GM19463 (cell line): ENCODE data around the gene SLC38A5.
A peak's percentile ranks its signal among the peaks of the same experiment; 100 is the strongest.
"Not testable (repeated sequence)": the region's sequence is repeated elsewhere in the genome, so short reads cannot be mapped to it uniquely, and the experiment has no call there.

Source experiments
- ATAC-seq: cut with Tn5 transposase; IDR thresholded peaks from one replicate; pipeline ENCODE4 v1.9.1; 2021; ENCODE audit warnings: mild to moderate bottlenecking, moderate library complexity; ENCODE audit not compliant: unreplicated experiment

SLC38A5 gene

GRCh38 chrX:48470833-48471118 is 716 bp upstream of the SLC38A5 start:
- ATAC-seq: no peak

GRCh38 chrX:48468693-48469691 is 1.1 kb downstream of the SLC38A5 start:
- ATAC-seq: peak; percentile 43

- ATAC-seq: peak; percentile 63
Measured at GRCh38 chrX:48468247-48468671, 1.8 kb downstream of the SLC38A5 start.

- no peak for ATAC-seq
Measured at GRCh38 chrX:48467281-48467761, 2.7 kb downstream of the SLC38A5 start.

- no peak for ATAC-seq
Measured at GRCh38 chrX:48466696-48467095, 3.4 kb downstream of the SLC38A5 start.

GRCh38 chrX:48465336-48465933 is 4.6 kb downstream of the SLC38A5 start:
- no peak for ATAC-seq

GRCh38 chrX:48461830-48462229 is 8.2 kb downstream of the SLC38A5 start:
- no peak for ATAC-seq

- no peak for ATAC-seq
Measured at GRCh38 chrX:48460606-48461005, 9.5 kb downstream of the SLC38A5 start.

- no peak for ATAC-seq
Measured at GRCh38 chrX:48460031-48460430, 10.0 kb downstream of the SLC38A5 start.

GRCh38 chrX:48459483-48459882 is 10.6 kb downstream of the SLC38A5 start:
- ATAC-seq: no peak

- no peak for ATAC-seq
Measured at GRCh38 chrX:48458711-48459110, 11.3 kb downstream of the SLC38A5 start.

- ATAC-seq: no peak
Measured at GRCh38 chrX:48456628-48457331, 13.3 kb downstream of the SLC38A5 start.

GRCh38 chrX:48451708-48452107 is 18.4 kb downstream of the SLC38A5 start:
- ATAC-seq: no peak

GRCh38 chrX:48450076-48450475 is 20.0 kb downstream of the SLC38A5 start:
- ATAC-seq: no peak

GRCh38 chrX:48447201-48447600 is 22.9 kb downstream of the SLC38A5 start:
- not testable (repeated sequence) for ATAC-seq

GRCh38 chrX:48433713-48434112 is 36.3 kb downstream of the SLC38A5 start:
- not testable (repeated sequence) for ATAC-seq

GRCh38 chrX:48430166-48430565 is 39.9 kb downstream of the SLC38A5 start:
- ATAC-seq: not testable (repeated sequence)

GRCh38 chrX:48429606-48430005 is 40.5 kb downstream of the SLC38A5 start:
- ATAC-seq: not testable (repeated sequence)

GRCh38 chrX:48427027-48427716 is 42.9 kb downstream of the SLC38A5 start:
- not testable (repeated sequence) for ATAC-seq

GRCh38 chrX:48411860-48412259 is 58.2 kb downstream of the SLC38A5 start, which contains the start of gene SSX4B:
SSX4B (minus strand) TSS chrX:48411960; CDS start chrX:48411372, 588 bp downstream.
- ATAC-seq: not testable (repeated sequence)
